GM13976 (cell line): ENCODE data around the gene ACSM5.

Source experiments
- DNase-seq: peaks from one replicate; pipeline ENCODE4 v3.0.0; 2012; ENCODE audit warnings: low spot score
- in situ Hi-C: fragments of 300-500 bp; cut with MboI; formaldehyde crosslinking; loops from one replicate; pipeline ENCODE4 v1.12.0; 2022; ENCODE audit warnings: low sequenced_read_pairs, mixed read lengths, inconsistent platforms; ENCODE audit not compliant: unreplicated experiment
- TF ChIP-seq, protein P1 (sequence below): IDR thresholded peaks from 2 replicates; pipeline ENCODE4 v1.5.1; 2012; ENCODE audit warnings: borderline replicate concordance, mild to moderate bottlenecking; ENCODE audit not compliant: insufficient read depth; ENCODE audit errors: extremely low read depth, missing control alignments, control extremely low read depth

The ACSM5 gene

DNA sequence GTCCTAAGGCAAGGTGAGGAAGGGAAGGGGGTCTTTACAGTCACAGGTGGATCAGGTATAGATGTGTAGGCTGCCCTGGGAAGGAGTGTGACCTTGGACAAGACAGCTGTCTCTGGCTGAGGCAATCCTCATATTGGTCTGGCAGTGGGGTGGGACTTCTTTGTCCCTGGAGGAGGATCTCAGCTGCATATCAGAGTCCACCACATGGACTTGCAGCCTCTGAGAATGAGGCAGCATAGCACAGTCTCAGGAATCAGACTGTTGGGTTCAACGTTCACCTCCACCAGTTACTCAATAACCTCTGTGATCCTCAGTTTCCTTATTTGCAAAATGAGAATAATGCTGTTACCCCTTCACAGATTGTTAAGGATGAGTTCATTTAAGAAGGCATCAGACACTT lies 75.4 kb downstream of the ACSM5 start:
- in situ Hi-C loops: no loop called here
- TF ChIP-seq, protein P1, sequence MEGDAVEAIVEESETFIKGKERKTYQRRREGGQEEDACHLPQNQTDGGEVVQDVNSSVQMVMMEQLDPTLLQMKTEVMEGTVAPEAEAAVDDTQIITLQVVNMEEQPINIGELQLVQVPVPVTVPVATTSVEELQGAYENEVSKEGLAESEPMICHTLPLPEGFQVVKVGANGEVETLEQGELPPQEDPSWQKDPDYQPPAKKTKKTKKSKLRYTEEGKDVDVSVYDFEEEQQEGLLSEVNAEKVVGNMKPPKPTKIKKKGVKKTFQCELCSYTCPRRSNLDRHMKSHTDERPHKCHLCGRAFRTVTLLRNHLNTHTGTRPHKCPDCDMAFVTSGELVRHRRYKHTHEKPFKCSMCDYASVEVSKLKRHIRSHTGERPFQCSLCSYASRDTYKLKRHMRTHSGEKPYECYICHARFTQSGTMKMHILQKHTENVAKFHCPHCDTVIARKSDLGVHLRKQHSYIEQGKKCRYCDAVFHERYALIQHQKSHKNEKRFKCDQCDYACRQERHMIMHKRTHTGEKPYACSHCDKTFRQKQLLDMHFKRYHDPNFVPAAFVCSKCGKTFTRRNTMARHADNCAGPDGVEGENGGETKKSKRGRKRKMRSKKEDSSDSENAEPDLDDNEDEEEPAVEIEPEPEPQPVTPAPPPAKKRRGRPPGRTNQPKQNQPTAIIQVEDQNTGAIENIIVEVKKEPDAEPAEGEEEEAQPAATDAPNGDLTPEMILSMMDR: no peak
- DNase-seq: no peak

GRCh38 chr16:20485408-20485807 lies 76.1 kb downstream of the ACSM5 start:
- DNase-seq: no peak
- TF ChIP-seq, protein P1: no peak
- in situ Hi-C loops: no loop called here
